ENCODE measurements around the gene ZCCHC3.
"Not testable (repeated sequence)": the region's sequence is repeated elsewhere in the genome, so short reads cannot be mapped to it uniquely, and the experiment has no call there.

Gene ZCCHC3

GRCh38 chr20:316316-317068 lies 19.1 kb downstream of the ZCCHC3 start:
- no peak for DNase-seq

DNA sequence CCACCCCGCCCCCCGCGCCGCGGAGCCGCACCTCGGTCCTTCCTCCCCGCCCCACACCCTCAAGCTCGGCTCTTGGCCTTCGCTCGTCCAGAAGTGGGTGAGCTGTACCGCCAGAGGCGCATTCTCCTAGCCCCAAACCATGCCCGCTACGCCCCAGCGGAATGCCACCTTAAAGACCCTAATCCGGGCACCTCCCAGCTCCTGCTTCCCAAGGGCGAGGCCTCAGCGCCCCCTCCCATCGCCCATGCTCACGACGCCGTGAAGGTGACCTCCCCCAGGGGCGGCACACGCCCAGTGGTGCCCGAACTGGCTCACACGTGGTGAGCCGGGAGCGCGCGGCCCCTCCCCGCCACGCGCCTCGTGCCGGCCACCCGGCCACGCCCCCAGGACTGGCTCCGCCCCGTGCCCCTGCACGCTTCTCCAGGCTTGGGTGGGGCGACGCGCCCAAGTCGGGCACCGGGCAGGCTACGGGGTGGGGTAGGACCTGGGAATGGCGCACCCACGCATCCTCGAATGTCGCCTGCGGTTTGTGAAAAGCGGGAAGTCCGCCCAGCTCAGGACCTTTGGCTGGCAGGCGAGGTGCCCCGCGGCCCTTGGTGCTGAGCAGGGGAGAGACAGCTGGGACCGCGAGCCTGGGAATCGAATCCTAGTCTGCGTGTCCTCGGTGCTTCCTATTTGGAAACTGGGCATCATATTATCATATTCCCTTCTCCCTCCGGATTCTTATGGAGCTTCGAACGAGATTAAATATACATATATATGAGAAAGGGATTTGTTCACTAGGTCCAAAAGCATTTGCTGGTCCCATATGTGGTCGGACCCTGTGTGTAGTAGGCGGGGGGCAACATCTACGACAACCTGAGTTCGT lies 27.0 kb downstream of the ZCCHC3 start:
- DNase-seq, result peak; percentile 98

DNA sequence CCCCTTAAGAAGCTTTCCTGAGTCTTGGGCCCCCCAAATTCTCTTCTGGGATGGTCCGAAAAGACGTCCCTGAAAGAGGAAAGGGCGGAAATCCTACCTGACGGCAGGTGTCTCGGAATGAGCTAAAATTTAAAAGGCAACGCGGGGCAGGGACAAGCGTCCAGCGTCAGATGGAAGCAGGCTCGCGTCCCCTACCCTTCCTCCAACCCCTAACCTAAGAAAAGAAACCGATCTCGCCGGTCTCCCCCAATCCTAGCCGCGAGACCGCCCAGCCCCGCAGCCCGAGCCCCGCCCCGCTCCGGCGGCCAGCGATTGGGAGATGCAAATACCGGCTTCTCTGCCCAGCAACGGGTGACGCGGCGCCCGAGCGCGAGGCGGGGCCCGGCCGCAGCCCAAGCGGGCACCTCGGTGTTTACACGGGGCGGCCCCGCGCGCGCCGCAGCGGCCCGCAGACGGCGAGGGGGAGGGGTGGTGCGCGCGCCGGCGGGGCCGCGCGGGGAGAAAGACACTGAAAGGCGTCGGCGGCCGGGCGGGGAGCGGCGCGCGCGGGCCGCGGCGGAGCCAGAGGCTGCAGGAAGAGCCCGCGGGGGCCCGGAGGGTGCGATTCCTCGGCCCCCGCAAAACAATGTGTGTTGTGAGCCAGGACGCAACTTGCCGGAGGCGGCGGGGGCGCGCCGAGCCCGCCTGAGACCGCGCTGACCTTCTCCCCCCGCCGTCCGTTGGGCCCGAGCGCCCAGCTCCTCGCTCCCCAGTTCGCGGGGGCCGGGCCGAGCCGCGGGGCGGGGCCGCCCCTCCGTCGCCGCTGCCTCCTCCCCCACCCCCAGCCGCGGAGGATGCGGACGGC lies 27.9 kb downstream of the ZCCHC3 start, which contains the start of gene SOX12:
Gene SOX12 (plus strand): TSS at position 508 of the 844 bp plus-strand sequence. CDS start 373 bp downstream, outside the sequence.
- DNase-seq, result peak; percentile 99

GRCh38 chr20:325889-326644 lies 28.7 kb downstream of the ZCCHC3 start:
- peak; percentile 87 for DNase-seq

- peak; percentile 75 for DNase-seq
Observed at GRCh38 chr20:326645-327185, 29.3 kb downstream of the ZCCHC3 start.

DNA sequence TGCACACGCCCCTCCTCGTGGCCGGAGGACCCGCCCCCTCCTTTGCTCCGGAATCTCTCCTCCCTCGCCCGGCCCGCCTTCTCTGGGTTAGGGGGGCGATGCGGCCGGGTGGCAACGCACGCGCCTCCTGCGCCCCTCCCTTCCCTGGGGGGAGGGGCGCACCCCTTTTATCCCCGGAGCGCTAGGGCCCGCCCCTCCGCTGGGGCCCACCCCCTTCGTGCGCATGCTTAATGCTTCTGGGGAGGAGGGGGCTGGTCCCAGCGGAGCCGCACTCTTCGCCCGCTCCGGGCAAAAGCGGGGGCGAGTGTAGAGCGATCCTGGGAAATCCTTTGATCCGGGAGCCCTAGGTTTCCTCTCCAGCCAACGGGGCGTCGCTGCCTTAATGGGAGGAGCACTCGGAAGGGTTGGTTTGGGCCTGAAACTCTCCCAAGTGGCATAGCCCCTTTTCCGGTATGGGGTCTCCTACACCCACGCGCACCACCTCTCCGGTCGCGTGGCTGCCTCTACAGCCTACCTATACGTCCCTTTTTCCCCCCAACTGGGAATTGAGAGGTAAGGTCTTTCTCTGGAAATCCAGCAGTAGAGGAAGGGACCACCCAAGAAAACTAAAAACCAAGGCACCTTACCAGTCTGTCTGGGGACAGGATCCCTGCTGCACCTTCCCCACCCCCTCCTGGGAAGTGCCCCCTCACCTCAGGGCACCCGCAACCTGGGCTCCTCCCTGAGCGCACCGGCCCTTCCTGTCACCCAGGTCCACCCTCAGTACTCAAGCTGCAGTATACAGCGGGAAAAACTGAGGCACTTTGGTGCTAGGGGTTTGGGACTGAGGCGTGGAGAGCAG lies 30.0 kb downstream of the ZCCHC3 start:
- peak; percentile 98 for DNase-seq

- no peak for DNase-seq
Observed at GRCh38 chr20:328027-328974, 30.9 kb downstream of the ZCCHC3 start.

GRCh38 chr20:328975-329695 lies 31.8 kb downstream of the ZCCHC3 start:
- no peak for DNase-seq

DNA sequence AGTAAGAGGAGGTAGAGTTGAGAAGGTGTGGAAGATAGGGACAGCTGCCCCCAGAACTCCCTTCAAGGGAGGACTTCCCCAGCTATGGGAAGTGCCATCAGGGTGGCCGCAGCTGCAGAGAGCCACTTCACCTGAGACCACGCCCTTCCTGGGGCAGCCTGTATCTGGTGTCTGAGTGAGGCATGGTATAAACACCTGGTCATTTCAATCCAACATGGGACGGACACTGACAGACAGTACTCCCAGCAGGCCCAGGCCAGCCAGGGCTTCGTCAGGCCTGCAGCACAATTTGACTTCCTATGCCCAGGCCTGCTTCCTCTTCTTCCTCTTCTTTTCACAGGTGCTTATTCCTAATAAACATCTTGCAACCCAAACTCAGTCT lies 32.5 kb downstream of the ZCCHC3 start:
- no peak for DNase-seq

DNA sequence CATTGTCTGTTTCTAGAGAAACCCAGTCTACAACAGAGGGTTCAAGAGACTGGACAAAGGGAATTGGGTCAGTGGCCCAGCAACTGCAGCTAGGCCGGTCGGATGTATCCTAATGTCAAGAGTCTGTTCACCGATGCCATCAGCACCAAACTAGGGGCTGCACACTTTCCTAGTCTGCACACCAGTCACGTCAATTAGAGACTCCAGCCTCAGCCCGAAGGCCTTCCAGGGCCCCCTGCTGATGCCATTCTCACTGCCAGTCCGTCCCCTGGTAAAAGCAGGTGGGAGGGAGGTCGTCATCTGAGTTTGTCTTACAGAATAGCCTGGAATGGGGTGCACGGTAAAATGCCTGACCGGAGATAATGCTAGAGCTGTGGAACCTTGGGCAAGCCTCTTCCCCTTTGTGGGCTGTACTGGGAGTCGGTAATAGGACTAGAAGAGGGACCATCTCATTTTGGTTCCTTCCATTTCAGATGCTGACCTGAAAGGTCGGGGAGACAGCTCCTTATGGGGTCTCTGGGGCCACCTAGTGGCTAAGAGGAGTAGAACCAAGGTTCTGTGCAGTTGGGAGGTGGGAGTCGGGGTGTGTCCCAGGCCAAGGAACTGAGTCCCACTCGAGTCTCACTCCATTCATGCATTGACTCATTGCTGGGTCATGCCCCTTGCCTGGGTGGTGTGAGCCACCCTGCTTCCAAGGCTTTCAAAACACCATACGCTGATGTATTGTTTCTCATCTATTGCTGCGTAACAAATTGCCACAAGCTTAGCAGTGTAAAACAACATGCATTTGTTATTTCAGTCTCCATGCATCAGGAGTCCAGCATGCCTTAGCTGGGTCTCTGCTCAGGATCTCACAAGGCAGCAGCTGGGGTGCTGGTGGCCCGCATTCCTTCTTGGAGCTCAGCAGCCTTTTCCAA lies 33.1 kb downstream of the ZCCHC3 start:
- peak; percentile 76 for DNase-seq

- DNase-seq, result no peak
Observed at GRCh38 chr20:334578-334977, 37.2 kb downstream of the ZCCHC3 start.

DNA sequence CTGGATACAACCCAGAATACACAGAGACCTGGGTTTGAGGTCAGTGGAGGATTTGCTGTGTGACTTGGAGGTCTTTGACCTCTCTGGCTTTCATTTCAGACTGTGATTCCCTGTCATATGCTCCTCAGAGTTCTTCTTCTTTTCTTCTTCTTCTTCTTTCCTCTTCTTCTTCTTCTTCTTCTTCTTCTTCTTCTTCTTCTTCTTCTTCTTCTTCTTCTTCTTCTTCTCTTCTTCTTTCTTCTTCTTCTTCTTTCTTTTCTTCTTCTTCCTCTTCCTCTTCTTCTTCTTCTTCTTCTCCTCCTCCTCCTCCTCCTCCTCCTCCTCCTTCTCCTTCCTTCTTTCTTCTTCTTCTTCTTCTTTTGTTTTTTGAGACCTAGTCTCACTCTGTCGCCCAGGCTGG lies 38.7 kb downstream of the ZCCHC3 start:
- not testable (repeated sequence) for DNase-seq

DNA sequence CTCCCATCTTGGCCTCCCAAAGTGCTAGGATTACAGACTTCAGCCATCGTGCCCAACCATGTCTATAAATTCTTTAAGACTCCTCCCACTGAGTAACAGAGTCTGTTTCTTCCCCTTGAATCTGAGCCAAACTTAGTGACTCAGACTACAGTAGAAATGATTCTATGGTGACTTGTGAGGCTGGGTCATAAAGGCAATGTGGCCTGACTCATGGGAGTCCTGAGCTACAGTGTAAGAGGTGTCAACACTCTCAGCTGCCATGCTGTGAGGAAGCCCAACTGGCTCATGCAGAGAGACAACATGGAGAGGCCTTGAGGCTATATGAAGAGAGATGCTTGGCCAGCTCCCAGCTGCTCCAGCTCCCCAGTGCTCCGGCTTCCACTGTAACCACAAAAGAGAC lies 44.3 kb downstream of the ZCCHC3 start:
- peak; percentile 84 for DNase-seq

DNA sequence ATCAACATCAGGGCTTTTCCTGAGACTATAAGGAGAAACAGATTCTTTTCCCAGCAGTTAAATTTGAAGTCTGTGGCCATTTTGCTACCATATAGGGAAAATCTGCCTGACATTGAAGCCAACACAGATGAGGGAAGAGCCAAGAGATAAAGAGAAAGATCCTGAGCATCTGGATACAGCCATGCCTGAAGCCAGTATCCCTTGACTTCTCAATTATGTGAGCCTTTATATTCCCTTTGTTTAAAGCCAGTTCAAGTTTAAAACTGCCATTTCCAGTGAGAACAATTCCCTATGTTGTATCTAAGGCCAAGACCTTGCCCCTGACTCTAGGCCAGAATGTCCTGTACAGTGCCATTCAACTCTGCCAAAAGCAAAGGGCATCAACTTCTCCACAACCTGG lies 45.7 kb downstream of the ZCCHC3 start:
- no peak for DNase-seq

GRCh38 chr20:346033-346639 lies 48.8 kb downstream of the ZCCHC3 start:
- no peak for DNase-seq

GRCh38 chr20:346640-347316 lies 49.4 kb downstream of the ZCCHC3 start, which contains the start of gene NRSN2:
TSS of gene NRSN2 (plus strand) at chr20:347111. CDS start at chr20:349644, 2,533 bp downstream.
- DNase-seq, result peak; percentile 91

DNA sequence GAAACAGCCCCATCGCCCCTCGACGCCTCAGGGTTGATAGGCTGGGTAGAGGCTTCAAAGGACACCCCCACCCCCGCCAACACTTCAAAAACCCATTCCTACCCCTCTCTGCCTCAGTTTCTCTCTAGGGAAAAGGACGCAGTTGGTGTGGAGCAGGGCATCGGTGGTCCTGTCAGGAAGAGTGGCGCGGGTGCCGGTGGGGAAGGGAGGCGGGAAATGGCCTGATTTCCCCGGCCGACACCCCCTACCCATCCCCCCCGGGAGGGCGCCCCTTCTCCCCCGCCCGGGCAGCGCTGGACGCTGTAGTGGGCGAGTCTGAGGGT lies 49.9 kb downstream of the ZCCHC3 start:
- no peak for DNase-seq
